HG03575 (cell line): Measurements from ENCODE around the gene SCAMP2.

Experiments
- ATAC-seq: cut with Tn5 transposase; IDR thresholded peaks from one replicate; pipeline ENCODE4 v1.9.1; 2021; ENCODE audit not compliant: unreplicated experiment, insufficient number of reproducible peaks, low FRiP score; ENCODE audit errors: extremely low read depth

Gene SCAMP2

GRCh38 chr15:74827614-74828013 lies 45.6 kb downstream of the SCAMP2 start:
- ATAC-seq: no peak

DNA sequence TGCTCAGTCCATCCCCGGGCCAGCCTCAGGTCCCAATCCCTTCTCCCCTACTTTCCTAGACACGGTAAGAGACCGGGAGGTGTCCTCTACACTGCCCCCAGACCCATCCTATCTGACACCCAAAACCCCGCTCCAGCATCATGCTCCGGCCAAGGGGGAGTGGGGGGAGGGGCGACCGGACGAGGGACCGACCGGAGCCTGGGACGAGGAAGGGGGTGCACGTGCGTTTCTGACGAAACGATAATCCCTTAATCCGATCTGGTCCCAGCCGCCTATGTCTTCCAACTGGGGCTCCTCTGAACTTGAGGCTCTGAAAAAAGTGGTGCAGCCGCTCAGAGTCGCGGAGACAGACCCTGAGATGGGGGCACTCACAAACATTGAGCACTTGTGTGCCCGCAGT lies 46.2 kb downstream of the SCAMP2 start:
- no peak for ATAC-seq

GRCh38 chr15:74826364-74826819 lies 46.8 kb downstream of the SCAMP2 start, which contains the start of gene CPLX3:
Gene CPLX3 (plus strand): TSS chr15:74826627. CDS start chr15:74826704, 77 bp downstream.
- no peak for ATAC-seq

DNA sequence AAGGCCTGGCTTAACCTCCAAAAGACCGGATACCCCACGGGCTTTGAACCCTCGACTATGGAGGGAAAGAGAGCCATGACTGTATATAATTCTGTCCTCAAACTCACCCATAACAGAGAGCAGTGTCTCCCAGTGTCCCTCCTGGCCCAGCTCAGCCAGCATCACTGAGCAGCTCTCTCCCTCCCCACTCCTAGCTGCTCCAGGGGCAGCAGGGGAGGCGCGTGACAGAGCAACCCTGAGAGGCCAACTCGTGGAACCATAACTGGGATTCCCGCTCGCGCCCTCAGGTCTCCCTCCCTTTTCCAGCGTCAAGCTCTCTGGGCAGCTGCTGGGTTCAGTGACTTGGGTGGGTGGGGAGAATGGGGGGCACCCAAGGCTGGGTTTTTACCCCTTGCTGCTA lies 47.3 kb downstream of the SCAMP2 start:
- no peak for ATAC-seq

GRCh38 chr15:74824976-74825375 lies 48.2 kb downstream of the SCAMP2 start:
- ATAC-seq: no peak

GRCh38 chr15:74823324-74823723 lies 49.8 kb downstream of the SCAMP2 start:
- no peak for ATAC-seq

- ATAC-seq: no peak
Observed at GRCh38 chr15:74822233-74822632, 50.9 kb downstream of the SCAMP2 start.

DNA sequence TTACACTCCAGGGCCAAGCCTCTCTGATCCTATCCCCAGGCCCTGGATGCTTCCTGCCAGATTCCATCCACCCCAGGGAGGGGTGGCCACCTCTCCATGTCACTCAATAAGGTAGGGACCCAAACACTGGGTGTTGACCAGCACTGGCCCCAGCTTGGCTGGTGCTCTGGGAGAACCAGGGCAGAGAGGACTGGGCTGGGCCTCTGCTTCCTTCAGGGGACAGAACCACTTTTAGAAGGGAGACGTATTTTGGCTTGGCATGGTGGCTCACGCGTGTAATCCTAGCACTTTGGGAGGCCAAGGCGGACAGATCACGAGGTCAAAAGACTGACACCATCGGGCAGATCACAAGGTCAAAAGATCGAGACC lies 51.4 kb downstream of the SCAMP2 start:
- ATAC-seq: no peak

DNA sequence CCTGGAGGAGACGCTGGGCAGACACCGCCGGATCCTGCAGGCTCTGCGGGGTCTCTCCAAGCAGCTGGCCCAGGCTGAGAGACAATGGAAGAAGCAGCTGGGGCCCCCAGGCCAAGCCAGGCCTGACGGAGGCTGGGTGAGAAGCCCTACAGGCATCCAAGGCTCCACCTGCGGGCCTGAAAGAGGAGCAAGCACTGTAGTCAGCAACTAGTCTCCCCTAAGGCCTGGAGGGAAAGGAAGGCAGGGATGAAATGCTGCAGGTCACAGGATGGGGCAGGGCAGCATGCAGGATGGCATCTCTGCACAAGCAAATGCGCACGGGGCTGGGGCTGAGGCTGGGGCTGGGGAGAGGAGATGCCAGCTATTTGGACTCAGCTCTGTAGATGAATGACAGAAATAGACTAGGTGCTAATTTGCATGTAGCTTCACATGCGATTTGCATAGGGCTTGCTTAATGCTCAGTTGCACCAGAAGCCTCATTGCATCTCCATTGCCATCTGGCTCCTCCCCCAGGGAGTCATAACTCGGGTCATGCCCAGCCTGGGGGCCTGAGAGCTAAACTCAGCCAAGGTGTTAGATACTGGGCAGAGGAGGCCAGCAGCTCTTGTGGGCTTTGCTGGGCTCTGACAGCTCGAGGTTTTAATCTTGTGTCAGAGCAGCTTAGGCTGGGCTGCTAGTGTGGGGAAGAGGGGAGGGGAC lies 51.9 kb downstream of the SCAMP2 start:
- no peak for ATAC-seq

- no peak for ATAC-seq
Observed at GRCh38 chr15:74820056-74820455, 53.1 kb downstream of the SCAMP2 start.

GRCh38 chr15:74817370-74817737 lies 55.8 kb downstream of the SCAMP2 start:
- ATAC-seq: no peak

DNA sequence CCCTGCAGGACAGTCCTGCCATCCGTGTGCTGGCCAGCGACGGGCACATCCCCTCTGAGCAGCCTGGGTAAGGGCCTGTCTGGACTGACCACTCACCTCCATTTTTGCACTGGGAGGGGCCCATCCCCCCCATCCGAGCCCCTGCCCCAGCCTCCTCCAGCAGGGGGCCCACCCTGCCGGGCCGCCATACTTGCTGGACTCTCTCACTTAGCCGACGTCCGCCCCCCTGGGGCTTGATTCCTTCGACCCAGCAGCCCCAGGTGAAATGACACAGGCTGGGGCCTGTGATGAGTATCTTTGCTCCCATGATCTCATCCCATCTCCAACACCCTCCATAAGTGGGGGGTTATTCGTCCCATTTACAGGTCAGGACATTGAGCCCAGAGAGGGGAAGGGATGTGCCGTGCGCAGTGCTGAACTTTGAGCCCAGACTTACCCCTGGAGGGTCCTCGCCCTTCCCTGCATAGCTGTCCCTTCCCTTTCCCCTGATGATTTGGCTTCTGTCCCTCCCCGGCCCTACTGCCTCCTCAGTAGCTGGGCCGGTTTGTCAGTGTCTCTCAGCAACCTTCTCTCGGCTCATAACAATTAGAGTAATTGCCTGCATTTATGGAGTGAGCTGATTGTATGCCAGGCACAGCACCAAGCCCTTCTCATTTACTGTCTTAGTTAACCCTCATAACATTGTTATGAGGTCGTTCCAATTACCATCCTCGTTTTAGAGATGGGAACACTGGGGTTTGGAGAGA lies 56.4 kb downstream of the SCAMP2 start:
- no peak for ATAC-seq

GRCh38 chr15:74815961-74816360 lies 57.2 kb downstream of the SCAMP2 start:
- ATAC-seq: no peak

GRCh38 chr15:74815121-74815934 lies 57.8 kb downstream of the SCAMP2 start:
- ATAC-seq: no peak

- no peak for ATAC-seq
Observed at GRCh38 chr15:74812533-74812932, 60.6 kb downstream of the SCAMP2 start, which contains the start of gene LMAN1L. Gene LMAN1L (plus strand): TSS chr15:74812835. CDS start chr15:74812855, 20 bp downstream.

GRCh38 chr15:74809956-74810355 lies 63.2 kb downstream of the SCAMP2 start:
- ATAC-seq: no peak

- no peak for ATAC-seq
Observed at GRCh38 chr15:74809242-74809641, 63.9 kb downstream of the SCAMP2 start.

DNA sequence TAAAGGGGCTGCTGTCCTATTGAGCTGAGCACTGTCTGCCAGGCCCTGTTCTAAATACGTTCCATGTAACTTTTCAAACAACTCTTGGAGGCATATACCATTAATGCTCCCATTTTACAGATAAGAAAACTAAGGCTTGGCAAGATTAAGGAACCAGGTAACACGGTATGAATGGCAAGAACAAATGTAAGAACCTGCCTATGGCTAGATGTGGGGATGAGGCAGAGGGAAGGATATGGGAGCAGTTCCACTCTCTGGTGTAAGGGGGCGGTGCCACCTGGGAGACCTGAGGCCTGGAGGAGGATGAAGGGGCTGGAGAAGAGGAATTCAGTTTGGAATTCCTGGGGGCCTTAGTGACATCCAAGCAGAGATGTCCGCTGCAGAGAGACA lies 64.3 kb downstream of the SCAMP2 start:
- no peak for ATAC-seq

DNA sequence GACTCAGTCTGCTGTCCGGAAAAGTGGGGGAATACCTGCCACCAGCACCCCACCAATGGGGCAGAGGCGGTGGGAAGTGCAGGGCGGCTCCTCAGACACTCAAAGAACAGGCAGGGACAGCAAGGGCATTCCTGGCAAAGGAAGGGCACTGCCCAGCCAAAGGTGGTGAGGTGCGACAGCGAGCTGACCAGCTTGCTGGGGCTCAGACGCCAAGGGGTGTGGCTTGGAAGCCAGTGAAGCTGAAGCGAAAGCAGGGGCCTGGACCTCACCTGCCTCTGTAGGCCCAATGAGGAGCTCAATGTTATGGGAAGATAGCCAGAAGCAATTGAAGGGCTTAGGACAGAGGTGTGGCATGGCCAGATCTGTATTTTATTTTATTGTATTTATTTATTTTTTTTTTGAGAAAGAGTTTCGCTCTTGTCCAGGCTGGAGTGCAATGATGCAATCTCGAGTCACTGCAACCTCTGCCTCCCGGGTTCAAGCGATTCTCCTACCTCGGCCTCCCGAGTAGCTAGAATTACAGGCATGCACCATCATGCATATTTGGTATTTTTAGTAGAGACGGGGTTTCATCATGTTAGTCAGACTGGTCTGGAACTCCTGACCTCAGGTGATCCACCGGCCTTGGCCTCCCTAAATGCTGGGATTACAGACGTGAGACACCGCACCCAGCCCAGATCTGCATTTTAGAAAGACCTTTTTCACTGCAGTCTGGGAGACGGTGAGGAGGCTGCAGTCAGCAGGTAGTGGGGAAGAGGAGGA lies 64.9 kb downstream of the SCAMP2 start:
- no peak for ATAC-seq
